Liver (tissue), 9 donors: ENCODE data around the gene KLF16. TPM values are rescaled to one million over a fixed set of nuclear protein-coding genes. Genes with fewer than 3 reads are reported as not detected.

Experiments
- DNase-seq: peaks from one replicate; pipeline ENCODE4 v3.0.0-alpha.2; 2017; ENCODE audit warnings: low spot score
- H3K27ac ChIP-seq, 2 donors: one replicate each; pipeline ENCODE4 v1.7.0; 2013; ENCODE audit warnings: inconsistent platforms in 2 of 2, low read length in 2 of 2, control low read depth in 1 of 2, low read depth in 1 of 2, mild to moderate bottlenecking in 1 of 2
- H3K27me3 ChIP-seq, 4 donors: one replicate each; pipeline versions ENCODE4 v1.6.1 to v1.7.0; 2013; ENCODE audit warnings: low read length in 3 of 4, inconsistent platforms in 1 of 4, mild to moderate bottlenecking in 1 of 4, moderate library complexity in 1 of 4; ENCODE audit not compliant: control insufficient read depth in 4 of 4, insufficient read depth in 4 of 4
- H3K36me3 ChIP-seq, 4 donors: one replicate each; pipeline versions ENCODE4 v1.6.1 to v1.7.0; 2013; ENCODE audit warnings: low read length in 3 of 4, mild to moderate bottlenecking in 3 of 4, low read depth in 1 of 4, moderate library complexity in 1 of 4; ENCODE audit not compliant: control insufficient read depth in 4 of 4, insufficient read depth in 3 of 4
- H3K4me1 ChIP-seq, 4 donors: one replicate each; pipeline versions ENCODE4 v1.6.1 to v1.7.0; 2013; ENCODE audit warnings: low read length in 3 of 4, mild to moderate bottlenecking in 3 of 4, moderate library complexity in 1 of 4; ENCODE audit not compliant: control insufficient read depth in 4 of 4, insufficient read depth in 4 of 4
- H3K4me3 ChIP-seq, 3 donors: one replicate each; pipeline versions ENCODE4 v1.6.1 to v1.7.0; 2013; ENCODE audit warnings: low read length in 3 of 3, control low read depth in 1 of 3, low read depth in 1 of 3, mild to moderate bottlenecking in 1 of 3
- H3K9ac ChIP-seq, 2 donors: one replicate each; pipeline ENCODE4 v1.7.0; 2013; ENCODE audit warnings: low read length in 2 of 2, mild to moderate bottlenecking in 2 of 2, moderate library complexity in 2 of 2, control low read depth in 1 of 2, low read depth in 1 of 2
- H3K9me3 ChIP-seq, 4 donors: one replicate each; pipeline versions ENCODE4 v1.6.1 to v1.7.0; 2013; ENCODE audit warnings: low read length in 3 of 4; ENCODE audit not compliant: control insufficient read depth in 4 of 4
- FOXA2 ChIP-seq: IDR thresholded peaks from 2 replicates; pipeline ENCODE4 v1.6.1; 2016; ENCODE audit warnings: antibody characterized with exemption
- HNF4A ChIP-seq, 2 donors: conservative IDR thresholded peaks; 2 replicates each; pipeline ENCODE4 v1.6.1; 2016; ENCODE audit warnings: antibody characterized with exemption in 2 of 2, mild to moderate bottlenecking in 2 of 2
- HNF4G ChIP-seq: IDR thresholded peaks from 2 replicates; pipeline ENCODE4 v1.6.1; 2016; ENCODE audit warnings: antibody characterized with exemption
- NR2F2 ChIP-seq: IDR thresholded peaks from 2 replicates; pipeline ENCODE4 v1.6.1; 2016; ENCODE audit warnings: antibody characterized with exemption
- RXRA ChIP-seq, 2 donors: IDR thresholded peaks; 2 replicates each; pipeline ENCODE4 v1.6.1; 2017 to 2018; ENCODE audit warnings: antibody characterized with exemption in 2 of 2, mild to moderate bottlenecking in 1 of 2
- TAF1 ChIP-seq: conservative IDR thresholded peaks from 2 replicates; pipeline ENCODE4 v1.6.1; 2016; ENCODE audit warnings: antibody characterized with exemption, mild to moderate bottlenecking
- YY1 ChIP-seq: IDR thresholded peaks from 2 replicates; pipeline ENCODE4 v1.6.1; 2016; ENCODE audit warnings: antibody characterized with exemption, mild to moderate bottlenecking
- WGBS: extraction: QIAGEN DNeasy Blood & Tissue Kit; methylation state at CpG from one replicate; pipeline ENCODE4 v1.1.7; 2013; 5-methylcytosine and 5-hydroxymethylcytosine counted together
- polyA plus RNA-seq, 2 donors: library from polyadenylated mRNA; stranded (reverse) in 1 of 2; unstranded in 1 of 2; fragments of 200-250 nt in 1 of 2; fragments of >200 nt in 1 of 2; fragmentation: Nextera tagmentation in 1 of 2; extraction: Ambion mirVana in 1 of 2; gene quantifications; one replicate each; pipeline versions ENCODE4 v1.2.1 to v1.2.3, GENCODE V29; 2013 to 2015
- total RNA-seq, 2 donors: library from RNA; depleted of rRNA; stranded (reverse); fragments of >200 nt; gene quantifications; one replicate each; pipeline ENCODE4 v1.2.3, GENCODE V29; 2014
- TF ChIP-seq, protein P1 (sequence below): IDR thresholded peaks from 2 replicates; pipeline ENCODE4 v1.6.1; 2016; ENCODE audit warnings: antibody characterized with exemption
- TF ChIP-seq, protein P2 (sequence below): IDR thresholded peaks from 2 replicates; pipeline ENCODE4 v1.6.1; 2016; ENCODE audit warnings: antibody characterized with exemption
- TF ChIP-seq, protein P3 (sequence below): IDR thresholded peaks from 2 replicates; pipeline ENCODE4 v1.6.1; 2016; ENCODE audit warnings: antibody characterized with exemption
- TF ChIP-seq, protein P4 (sequence below): fragments of 150-350 bp; IDR thresholded peaks from 2 replicates; pipeline ENCODE4 v1.5.1; 2017; ENCODE audit warnings: improper control_type of control experiment, low read depth, low read length; ENCODE audit not compliant: missing input control
- donor health status: healthy.
- donor health status: healthy.
- donor health status: healthy.
- donor health status: healthy.
- donor health status: healthy.

The KLF16 gene
- total and polyA plus RNA-seq, 4 donors: 1.2 to 14.8 (median 6.0) TPM

DNA sequence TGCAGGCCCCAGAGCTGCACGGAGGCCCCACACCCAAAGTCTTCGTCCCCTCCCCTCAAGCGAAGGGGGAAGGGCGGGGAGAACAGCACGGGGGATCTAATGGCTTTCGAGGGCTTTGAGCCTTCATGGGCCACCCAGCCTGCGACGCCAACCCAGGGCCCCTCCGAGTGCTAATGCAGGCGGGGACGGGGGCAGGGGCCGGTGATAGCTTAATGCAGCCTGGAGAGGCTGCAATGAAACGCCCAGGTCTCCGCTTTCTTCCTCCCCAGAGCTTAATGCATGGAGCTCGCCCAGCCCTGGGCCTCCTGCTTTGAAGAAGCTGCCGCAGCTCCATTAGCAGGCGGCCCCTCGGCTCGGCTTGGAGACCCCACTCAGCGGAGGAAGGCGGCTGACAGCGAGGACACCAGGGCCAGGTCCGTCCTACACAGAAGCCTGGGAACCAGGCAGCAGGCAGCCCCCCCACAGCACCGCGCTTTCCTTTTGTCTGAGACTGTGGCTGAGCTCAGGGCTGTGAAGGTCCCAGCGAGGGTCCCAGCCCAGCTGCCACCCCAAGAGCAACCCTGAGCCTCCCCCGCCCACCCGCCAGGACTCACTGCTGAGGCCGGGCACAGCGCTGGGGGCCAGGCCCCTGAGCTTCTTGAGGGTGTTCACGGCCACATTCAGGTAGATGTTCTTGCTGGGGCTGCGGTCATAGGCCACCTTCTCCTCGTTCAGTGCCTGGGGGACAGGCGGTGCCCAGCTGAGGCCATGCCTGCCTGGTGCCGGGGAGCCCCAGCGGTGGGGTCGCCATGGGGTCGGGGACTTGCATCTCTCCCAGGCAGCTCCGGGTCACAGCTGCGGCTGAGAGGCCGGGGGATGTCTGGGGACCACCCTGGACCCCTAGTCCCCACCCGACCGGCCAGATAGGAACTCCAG lies 43.8 kb downstream of the KLF16 start:
- H3K4me3 ChIP-seq: no peak overlapping the region
- WGBS: 94% methylated on average over 43 of the region's 43 CpGs
- no peaks in the 10 kb centered on the region for H3K4me1 ChIP-seq
- DNase-seq: no peak
- H3K27ac ChIP-seq: no peak overlapping the region
- peaks cover 27 to 65% (median 42%) of the 10 kb centered on the region in 4 donors for H3K36me3 ChIP-seq
- no peaks in the 10 kb centered on the region for H3K27me3 ChIP-seq
- TF ChIP-seq FOXA2: no peak
- H3K9ac ChIP-seq: no peak overlapping the region
- no peaks in the 10 kb centered on the region for H3K9me3 ChIP-seq

DNA sequence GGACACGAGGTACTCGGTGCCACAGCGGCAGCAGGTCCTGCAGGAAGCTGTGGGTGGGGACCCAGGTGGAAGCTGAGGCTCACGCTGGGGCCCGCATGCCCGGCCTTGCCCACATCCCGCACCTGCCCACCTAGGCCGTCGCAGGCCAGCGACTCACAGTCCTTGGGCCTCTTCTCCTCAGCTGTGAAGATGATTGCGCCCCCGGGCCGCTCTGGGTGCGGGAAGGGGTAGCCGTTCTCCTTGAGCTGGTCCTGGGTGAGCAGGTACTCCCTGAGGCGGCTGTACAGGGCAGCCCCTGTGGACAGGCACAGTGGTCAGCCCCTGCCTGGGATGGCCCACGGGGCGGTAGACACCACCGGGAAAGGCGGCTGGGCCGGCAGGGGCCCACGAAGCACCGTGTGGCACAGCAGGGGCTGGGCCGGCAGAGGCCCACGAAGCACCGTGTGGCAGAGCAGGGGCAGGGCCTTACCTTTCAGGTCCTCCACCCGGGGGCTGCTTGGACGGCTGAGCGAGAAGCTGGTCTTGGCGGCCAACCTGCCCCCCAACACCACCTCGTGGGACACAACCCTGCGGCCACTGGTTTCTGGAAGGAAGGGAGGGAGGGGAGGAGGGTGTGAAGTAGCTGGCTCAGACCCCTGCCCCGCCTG lies 44.7 kb downstream of the KLF16 start:
- DNase-seq: no peak
- TF ChIP-seq, protein P1, sequence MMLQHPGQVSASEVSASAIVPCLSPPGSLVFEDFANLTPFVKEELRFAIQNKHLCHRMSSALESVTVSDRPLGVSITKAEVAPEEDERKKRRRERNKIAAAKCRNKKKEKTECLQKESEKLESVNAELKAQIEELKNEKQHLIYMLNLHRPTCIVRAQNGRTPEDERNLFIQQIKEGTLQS: no peak
- TF ChIP-seq, protein P2, sequence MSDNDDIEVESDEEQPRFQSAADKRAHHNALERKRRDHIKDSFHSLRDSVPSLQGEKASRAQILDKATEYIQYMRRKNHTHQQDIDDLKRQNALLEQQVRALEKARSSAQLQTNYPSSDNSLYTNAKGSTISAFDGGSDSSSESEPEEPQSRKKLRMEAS: no peak
- TF ChIP-seq FOXA2 (no peak), HNF4G (no peak), NR2F2 (no peak), TAF1 (no peak), RXRA (IDR thresholded peaks at IDR 0.05) (no peak), YY1 (no peak), HNF4A (conservative IDR thresholded peaks at IDR 0.05) (no peak)
- TF ChIP-seq, protein P3, sequence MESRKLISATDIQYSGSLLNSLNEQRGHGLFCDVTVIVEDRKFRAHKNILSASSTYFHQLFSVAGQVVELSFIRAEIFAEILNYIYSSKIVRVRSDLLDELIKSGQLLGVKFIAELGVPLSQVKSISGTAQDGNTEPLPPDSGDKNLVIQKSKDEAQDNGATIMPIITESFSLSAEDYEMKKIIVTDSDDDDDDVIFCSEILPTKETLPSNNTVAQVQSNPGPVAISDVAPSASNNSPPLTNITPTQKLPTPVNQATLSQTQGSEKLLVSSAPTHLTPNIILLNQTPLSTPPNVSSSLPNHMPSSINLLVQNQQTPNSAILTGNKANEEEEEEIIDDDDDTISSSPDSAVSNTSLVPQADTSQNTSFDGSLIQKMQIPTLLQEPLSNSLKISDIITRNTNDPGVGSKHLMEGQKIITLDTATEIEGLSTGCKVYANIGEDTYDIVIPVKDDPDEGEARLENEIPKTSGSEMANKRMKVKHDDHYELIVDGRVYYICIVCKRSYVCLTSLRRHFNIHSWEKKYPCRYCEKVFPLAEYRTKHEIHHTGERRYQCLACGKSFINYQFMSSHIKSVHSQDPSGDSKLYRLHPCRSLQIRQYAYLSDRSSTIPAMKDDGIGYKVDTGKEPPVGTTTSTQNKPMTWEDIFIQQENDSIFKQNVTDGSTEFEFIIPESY: no peak
- TF ChIP-seq, protein P4, sequence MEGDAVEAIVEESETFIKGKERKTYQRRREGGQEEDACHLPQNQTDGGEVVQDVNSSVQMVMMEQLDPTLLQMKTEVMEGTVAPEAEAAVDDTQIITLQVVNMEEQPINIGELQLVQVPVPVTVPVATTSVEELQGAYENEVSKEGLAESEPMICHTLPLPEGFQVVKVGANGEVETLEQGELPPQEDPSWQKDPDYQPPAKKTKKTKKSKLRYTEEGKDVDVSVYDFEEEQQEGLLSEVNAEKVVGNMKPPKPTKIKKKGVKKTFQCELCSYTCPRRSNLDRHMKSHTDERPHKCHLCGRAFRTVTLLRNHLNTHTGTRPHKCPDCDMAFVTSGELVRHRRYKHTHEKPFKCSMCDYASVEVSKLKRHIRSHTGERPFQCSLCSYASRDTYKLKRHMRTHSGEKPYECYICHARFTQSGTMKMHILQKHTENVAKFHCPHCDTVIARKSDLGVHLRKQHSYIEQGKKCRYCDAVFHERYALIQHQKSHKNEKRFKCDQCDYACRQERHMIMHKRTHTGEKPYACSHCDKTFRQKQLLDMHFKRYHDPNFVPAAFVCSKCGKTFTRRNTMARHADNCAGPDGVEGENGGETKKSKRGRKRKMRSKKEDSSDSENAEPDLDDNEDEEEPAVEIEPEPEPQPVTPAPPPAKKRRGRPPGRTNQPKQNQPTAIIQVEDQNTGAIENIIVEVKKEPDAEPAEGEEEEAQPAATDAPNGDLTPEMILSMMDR: no peak
- H3K4me3 ChIP-seq: no peak overlapping the region
- no peaks in the 10 kb centered on the region for H3K9me3 ChIP-seq
- H3K27ac ChIP-seq: no peak overlapping the region
- H3K27me3 ChIP-seq: no peaks in the 10 kb centered on the region
- peaks cover 22 to 65% (median 41%) of the 10 kb centered on the region in 4 donors for H3K36me3 ChIP-seq
- no peak overlapping the region for H3K9ac ChIP-seq
- peaks cover 0 to under 1% (median 0%) of the 10 kb centered on the region in 4 donors for H3K4me1 ChIP-seq
- 96% methylated on average over 33 of the region's 33 CpGs for WGBS
